Testis (tissue), 3 donors: ENCODE results near the gene EIF4E1B. TPM values are rescaled to one million over a fixed set of nuclear protein-coding genes. Genes with fewer than 3 reads are reported as not detected.

Source experiments
- DNase-seq: peaks from one replicate; pipeline ENCODE4 v3.0.0-alpha.2; 2019
- H3K27ac ChIP-seq, 2 donors: fragments of 200-600 bp; sonication (generic); one replicate each; pipeline ENCODE4 v1.5.1; 2019
- H3K27me3 ChIP-seq: fragments of 200-600 bp; sonication (generic); one replicate; pipeline ENCODE4 v1.5.1; 2019
- H3K36me3 ChIP-seq: fragments of 200-600 bp; sonication (generic); one replicate; pipeline ENCODE4 v1.5.1; 2017; ENCODE audit warnings: low read depth; ENCODE audit errors: missing control alignments
- H3K4me1 ChIP-seq: fragments of 200-600 bp; sonication (generic); one replicate; pipeline ENCODE4 v1.5.1; 2019
- H3K4me3 ChIP-seq, 2 donors: fragments of 200-600 bp; sonication (generic); one replicate each; pipeline ENCODE4 v1.5.1; 2017 to 2019
- H3K9me3 ChIP-seq: fragments of 200-600 bp; sonication (generic); one replicate; pipeline ENCODE4 v1.5.1; 2017
- CTCF ChIP-seq, 3 experiments: fragments of 450-650 bp in 2 of 3; fragments of 200-600 bp in 1 of 3; sonication (generic) in 1 of 3; IDR thresholded peaks; one replicate each; pipeline ENCODE4 v1.5.1; 2016 to 2019; ENCODE audit warnings: antibody characterized with exemption in 3 of 3, mild to moderate bottlenecking in 2 of 3, moderate library complexity in 1 of 3
- POLR2A ChIP-seq: fragments of 450-650 bp; IDR thresholded peaks from one replicate; pipeline ENCODE4 v1.6.1; 2017; ENCODE audit warnings: antibody characterized with exemption, mild to moderate bottlenecking, moderate library complexity
- WGBS, 2 donors: methylation state at CpG; one replicate each; pipeline ENCODE4 v1.1.5; 2018; 5-methylcytosine and 5-hydroxymethylcytosine counted together
- intact Hi-C: fragments of 100-400 bp; cut with DNase I; formaldehyde crosslinking; loops from one replicate; pipeline ENCODE4 v1.15.1; 2023; ENCODE audit warnings: low total_unique reads
- polyA plus RNA-seq: library from polyadenylated mRNA; stranded (reverse); fragments of 350-450 nt; fragmentation: Illumina TruSeq; extraction: RNeasy Lipid Tissue Mini Kit (QIAGEN cat#74804); gene quantifications from one replicate; pipeline ENCODE4 v1.2.3, GENCODE V29; 2014; ENCODE audit warnings: low read depth, low replicate concordance; ENCODE audit not compliant: insufficient read depth
- total RNA-seq, 2 donors: library from RNA; depleted of rRNA; stranded (reverse); fragments of >200 nt; gene quantifications; one replicate each; pipeline ENCODE4 v1.2.3, GENCODE V29; 2016

Gene EIF4E1B
- total and polyA plus RNA-seq, 3 donors from 2014 or later, result 0.99 to 2.4 (median 1.0) TPM

DNA sequence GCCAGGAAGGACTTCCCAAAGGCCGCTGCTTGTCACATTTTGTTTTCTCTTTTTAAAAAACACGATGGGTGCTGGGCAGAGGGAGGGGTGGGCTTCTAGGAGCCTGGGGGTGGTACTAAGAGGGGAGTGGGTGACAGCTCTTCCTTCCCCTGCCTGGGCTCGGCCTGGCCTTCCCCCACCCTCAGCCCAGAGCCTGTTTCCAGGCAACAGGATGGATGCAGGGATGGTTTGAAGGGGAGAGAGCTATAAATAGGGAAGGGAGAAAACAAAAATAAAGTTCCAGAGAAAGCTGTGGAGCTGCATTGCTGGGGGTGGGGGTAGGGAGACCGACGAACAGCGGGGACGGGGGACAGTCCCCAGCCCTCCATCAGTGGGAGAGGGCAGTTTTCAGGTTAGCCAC lies 14.0 kb upstream of the EIF4E1B start:
- 68 to 69% methylated on average over 7 of the region's 7 CpGs for WGBS, 2 donors

DNA sequence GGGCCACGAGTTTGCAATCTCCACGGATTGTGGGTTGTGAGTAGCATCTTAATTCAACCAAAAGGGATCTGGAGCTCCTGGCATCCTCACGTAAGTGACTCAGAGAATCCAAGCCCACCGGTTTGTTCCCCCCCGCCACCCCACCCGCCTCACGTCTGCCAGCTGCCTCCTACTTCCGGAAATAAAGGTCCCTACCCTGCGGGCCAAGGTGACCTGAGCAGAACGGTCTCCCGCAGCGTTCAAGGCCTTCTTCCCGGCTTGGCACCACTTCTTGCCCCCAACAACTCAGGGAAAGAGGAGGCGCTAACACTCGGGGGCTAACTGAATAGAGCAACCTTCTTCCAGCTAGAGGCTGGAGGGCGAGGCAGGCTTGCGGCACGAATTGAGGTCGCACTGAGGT lies 11.7 kb upstream of the EIF4E1B start:
- DNase-seq, result no peak
- H3K27me3 ChIP-seq, result no peaks in the 10 kb centered on the region
- intact Hi-C loops, result no loop called here
- H3K9me3 ChIP-seq, result no peaks in the 10 kb centered on the region
- H3K4me1 ChIP-seq, result peaks cover 29% of the 10 kb centered on the region
- H3K27ac ChIP-seq, result no peak overlapping the region
- WGBS, 2 donors, result 6 to 17% methylated on average over 18 to 19 of the region's 19 CpGs
- peak overlapping the region in 1 of 2 donors; percentile 36 for H3K4me3 ChIP-seq
- no peak for TF ChIP-seq POLR2A
- no peaks in the 10 kb centered on the region for H3K36me3 ChIP-seq

More for the DNA sequence above, 14.0 kb upstream of the EIF4E1B start:
- no peak overlapping the region for H3K27ac ChIP-seq
- no peaks in the 10 kb centered on the region for H3K9me3 ChIP-seq
- DNase-seq, result no peak
- H3K27me3 ChIP-seq, result no peaks in the 10 kb centered on the region
- intact Hi-C loops, result no loop called here
- H3K4me1 ChIP-seq, result peaks cover 25% of the 10 kb centered on the region
- no peaks in the 10 kb centered on the region for H3K36me3 ChIP-seq
- no peak overlapping the region for H3K4me3 ChIP-seq
- TF ChIP-seq POLR2A (no peak), CTCF (IDR thresholded peaks at IDR 0.05) (no peak)

DNA sequence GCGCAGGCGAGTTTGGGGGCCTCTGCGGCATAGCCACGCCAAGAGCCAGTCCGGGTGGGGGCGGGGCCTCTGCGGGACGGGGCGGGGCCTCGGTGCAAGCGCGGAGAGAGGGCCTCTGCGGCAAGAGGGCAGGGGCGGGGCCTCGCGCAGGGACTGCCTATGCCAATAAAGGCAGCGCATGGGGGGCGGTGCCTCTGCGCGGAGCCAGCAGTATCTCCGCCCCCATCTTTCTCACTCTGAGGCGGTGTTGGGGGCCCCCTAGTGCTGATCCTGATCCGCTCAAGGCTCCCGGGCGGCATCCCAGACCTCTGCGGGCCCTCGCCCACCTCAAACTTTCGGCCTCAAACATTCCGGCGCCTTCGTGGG lies 11.3 kb upstream of the EIF4E1B start:
- Histone ChIP-seq H3K27ac (no peak overlapping the region), H3K36me3 (no peaks in the 10 kb centered on the region), H3K9me3 (no peaks in the 10 kb centered on the region), H3K4me3 (peak overlapping the region in 1 of 2 donors; percentile 36), H3K4me1 (peaks cover 29% of the 10 kb centered on the region), H3K27me3 (no peaks in the 10 kb centered on the region)
- TF ChIP-seq CTCF (IDR thresholded peaks at IDR 0.05), result no peak
- TF ChIP-seq POLR2A, result no peak
- DNase-seq, result peak; percentile 81
- intact Hi-C loops, result no loop called here
- 3 to 10% methylated on average over 3 to 31 of the region's 31 CpGs for WGBS, 2 donors

DNA sequence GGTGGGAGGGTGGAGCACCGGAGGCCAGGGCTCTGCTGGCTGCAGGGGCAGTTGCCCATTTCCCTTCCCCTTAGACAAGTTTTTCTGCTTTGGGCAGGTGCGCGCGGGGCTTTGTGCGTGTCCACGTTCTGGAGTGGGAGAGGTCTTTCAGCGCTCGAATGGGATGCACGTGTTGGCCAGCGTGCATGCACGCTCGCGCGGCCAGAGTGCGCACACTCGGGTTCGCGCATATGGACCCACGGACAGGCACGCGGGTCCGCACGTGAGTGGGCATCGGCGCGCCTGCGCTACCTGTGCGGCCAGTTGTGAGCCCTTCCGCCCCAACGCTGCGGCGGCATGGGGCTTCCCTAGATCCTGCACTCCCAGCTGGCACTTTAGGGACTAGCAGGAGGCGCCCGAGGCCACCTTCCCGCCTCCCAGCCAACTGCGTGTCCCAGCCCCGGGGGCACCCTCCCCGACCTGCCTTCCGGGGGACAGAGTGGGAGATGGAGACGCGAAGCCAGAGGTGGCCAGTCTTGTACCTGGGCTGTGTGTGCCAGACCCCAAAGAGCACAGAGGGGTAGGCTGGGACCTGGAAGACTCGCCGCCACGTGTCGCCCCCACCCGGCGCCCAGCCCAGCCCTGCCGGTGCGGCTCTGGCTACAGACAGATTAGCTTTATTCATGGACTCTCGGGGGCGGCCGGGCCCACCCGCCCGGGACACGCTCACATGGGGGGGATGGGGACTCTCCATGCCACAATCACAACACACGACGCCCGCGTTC lies 10.7 kb upstream of the EIF4E1B start:
- DNase-seq, result no peak
- H3K27me3 ChIP-seq, result no peaks in the 10 kb centered on the region
- 5 to 10% methylated on average over 10 to 56 of the region's 59 CpGs for WGBS, 2 donors
- H3K9me3 ChIP-seq, result no peaks in the 10 kb centered on the region
- no peak overlapping the region for H3K27ac ChIP-seq
- TF ChIP-seq POLR2A, result no peak
- no peak for TF ChIP-seq CTCF (IDR thresholded peaks at IDR 0.05)
- H3K4me1 ChIP-seq, result peaks cover 29% of the 10 kb centered on the region
- peak overlapping the region; percentile 12 to 36 for H3K4me3 ChIP-seq
- intact Hi-C loops, result no loop called here
- H3K36me3 ChIP-seq, result no peaks in the 10 kb centered on the region

- peak; percentile 43 for DNase-seq
- Histone ChIP-seq H3K9me3 (no peaks in the 10 kb centered on the region), H3K36me3 (no peaks in the 10 kb centered on the region), H3K4me1 (peaks cover 29% of the 10 kb centered on the region), H3K4me3 (peak overlapping the region in 1 of 2 donors; percentile 36), H3K27ac (no peak overlapping the region), H3K27me3 (no peaks in the 10 kb centered on the region)
- intact Hi-C loops, result no loop called here
- 1 to 2% methylated on average over 29 to 32 of the region's 32 CpGs for WGBS, 2 donors
- TF ChIP-seq CTCF (IDR thresholded peaks at IDR 0.05) (no peak), POLR2A (no peak)
Measured at GRCh38 chr5:176620333-176620981, 10.0 kb upstream of the EIF4E1B start.
